ENCODE results near the gene KLHL5.

- no peak for TF ChIP-seq CTCF (IDR thresholded peaks at IDR 0.05)
- TF ChIP-seq POLR2A (IDR thresholded peaks at IDR 0.05): no peak
Observed at GRCh38 chr4:39048311-39048710, 13.7 kb upstream of the KLHL5 start.
